NCI-H2171 treated with DMSO at 0.1 percent for 48 hours (cell line): ENCODE measurements around the gene DNAH5.
"Not testable (repeated sequence)": the region's sequence is repeated elsewhere in the genome, so short reads cannot be mapped to it uniquely, and the experiment has no call there.

Source experiments
- DNase-seq: peaks from one replicate; lab custom pipeline; 2025; lab: John Stamatoyannopoulos, UW

DNAH5 gene

GRCh38 chr5:13944560-13945199 is at the start of gene DNAH5:
DNAH5 (minus strand) TSS chr5:13944688; CDS start chr5:13944438, 250 bp downstream.
- DNase-seq = no peak

DNA sequence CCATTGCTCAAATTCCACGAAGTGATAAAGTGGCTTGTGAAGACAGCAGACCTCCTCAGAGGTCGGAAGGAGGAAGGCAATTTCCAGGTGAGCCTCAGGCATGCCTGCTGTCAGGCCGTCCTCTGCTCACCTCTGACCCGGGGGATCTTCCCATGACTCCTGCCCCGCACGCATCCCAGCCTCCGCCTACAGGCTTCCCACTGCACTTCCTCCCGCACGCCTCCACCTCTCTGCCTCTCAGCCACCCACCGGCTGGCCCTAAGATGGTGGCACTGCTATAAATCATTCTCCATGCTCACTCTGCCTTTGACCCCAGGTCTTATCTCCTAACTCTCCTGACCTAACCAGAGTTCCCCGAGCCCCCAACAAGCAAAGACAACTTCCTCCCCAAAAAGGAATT is 49.4 kb upstream of the DNAH5 start:
- DNase-seq = no peak

DNA sequence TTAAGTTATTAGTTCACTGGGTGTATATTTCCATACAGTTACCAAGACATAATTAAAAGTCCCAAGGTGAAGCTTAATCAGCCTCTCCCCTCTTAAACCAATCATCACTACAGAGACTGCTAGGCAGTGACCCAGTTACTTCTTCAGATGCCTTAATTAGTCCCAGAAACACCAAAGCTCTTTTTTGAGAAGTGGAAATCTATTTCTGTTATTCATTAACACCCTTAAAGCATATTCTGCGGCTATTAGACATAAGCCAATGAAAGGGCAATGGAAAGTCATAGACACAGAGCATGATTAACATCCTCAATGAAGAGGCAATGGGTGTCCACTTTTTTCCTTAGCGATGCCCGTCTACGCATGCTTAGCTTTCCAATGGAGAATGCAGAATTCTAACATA is 48.3 kb upstream of the DNAH5 start:
- no peak for DNase-seq

DNA sequence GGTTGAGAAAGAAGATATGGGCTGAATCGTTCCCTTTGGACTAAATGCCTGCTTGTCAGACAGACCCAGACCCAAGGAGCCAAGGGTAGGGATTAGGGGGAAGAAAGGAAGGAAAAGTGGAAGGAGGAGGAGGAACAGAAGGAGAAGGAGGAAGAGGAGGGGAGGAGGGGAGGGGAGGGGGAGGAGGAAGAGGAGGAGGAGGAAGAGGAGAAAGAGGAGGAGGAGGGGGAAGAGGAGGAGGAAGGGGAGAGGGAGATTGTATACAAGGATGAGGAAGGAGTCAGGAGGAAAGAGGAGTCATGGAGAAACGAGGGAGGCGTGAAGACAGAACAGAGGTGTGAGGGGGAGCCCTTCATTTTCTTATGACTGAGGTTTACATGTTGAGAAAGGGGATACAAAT is 46.9 kb upstream of the DNAH5 start:
- DNase-seq = no peak

DNA sequence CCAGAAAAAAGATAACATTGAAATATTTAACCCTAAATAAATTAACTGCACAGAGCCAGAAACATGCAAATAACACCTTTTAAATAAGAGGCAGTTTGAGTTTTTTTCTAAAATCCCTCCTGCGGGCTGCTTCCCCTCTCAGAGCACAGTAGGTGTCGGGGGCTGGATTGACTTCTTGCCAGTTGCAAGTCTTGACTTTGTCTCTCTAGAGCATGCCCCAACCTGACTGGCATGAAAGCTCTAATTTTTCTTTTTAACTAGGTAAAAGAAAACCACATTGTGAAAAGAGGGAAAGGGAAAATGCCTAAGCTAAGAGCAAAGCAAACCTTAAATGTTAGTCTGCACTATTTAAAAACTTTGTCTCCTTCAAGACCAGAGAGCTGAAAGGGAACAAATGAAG is 46.4 kb upstream of the DNAH5 start:
- DNase-seq = peak; percentile 27

- no peak for DNase-seq
Observed at GRCh38 chr5:13989832-13990231, 45.3 kb upstream of the DNAH5 start.

DNA sequence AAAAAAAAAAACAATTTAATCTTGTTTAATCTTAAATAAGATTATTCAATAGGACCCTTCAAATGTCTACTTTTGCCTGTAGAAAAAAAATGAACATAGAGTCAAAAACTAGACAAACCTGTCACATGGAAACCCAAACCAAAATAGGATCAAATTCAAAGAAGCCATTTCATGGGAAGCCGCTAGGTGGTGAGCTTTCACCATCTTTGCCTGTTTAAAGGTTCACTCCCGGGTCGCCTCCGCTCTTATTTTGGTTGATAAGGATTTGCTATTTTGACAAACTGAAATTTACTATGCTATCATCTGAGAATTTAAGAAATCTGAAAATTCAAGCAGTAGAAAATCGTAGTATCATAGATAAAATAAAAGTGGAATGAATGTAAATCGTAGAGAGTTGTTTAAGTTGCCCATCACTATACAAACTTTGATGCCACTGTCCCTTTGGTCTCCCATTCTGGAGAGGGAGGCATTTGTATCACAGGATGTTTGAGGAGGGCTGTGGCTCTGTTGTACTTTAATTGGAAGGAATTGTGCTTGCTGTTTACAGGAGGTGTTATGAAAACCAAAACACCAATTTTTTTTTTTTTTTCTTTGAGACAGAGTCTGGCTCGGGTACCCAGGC is 43.5 kb upstream of the DNAH5 start:
- DNase-seq = peak; percentile 86

DNA sequence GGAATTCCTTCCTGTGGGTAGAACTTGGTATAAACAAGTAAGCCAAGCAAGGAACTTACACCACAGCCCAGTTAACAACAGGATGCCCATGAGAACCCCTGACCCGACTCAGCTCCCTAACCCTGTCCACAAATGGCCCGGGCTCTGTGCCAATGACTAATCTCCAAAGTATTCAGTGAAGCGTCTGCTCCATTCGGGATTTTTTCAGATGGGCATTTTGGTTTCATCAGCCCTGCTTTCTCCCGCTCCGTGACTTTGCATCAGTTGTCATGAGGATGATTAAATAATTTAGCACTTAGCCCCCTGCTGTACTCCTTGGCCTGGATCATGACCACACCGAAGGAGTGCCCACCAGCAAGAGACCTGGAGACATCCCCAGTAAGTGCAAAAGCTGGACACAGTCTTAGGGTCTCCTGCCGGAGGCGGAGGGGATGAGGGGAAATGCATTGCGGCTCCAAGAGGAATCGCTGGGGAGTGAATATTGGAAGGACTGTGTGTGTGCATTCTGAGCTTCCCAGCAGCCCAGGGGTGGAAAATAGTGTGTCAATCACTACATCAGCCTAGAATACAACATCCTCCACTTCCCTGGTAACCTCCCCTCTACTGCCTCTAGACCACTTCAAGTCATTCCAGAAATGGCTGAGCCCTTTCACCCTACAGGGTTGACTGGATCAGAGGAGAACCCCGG is 41.4 kb upstream of the DNAH5 start:
- DNase-seq = no peak

- not testable (repeated sequence) for DNase-seq
Observed at GRCh38 chr5:13984888-13985287, 40.4 kb upstream of the DNAH5 start.

GRCh38 chr5:13976867-13977830 is 32.7 kb upstream of the DNAH5 start:
- peak; percentile 73 for DNase-seq

DNA sequence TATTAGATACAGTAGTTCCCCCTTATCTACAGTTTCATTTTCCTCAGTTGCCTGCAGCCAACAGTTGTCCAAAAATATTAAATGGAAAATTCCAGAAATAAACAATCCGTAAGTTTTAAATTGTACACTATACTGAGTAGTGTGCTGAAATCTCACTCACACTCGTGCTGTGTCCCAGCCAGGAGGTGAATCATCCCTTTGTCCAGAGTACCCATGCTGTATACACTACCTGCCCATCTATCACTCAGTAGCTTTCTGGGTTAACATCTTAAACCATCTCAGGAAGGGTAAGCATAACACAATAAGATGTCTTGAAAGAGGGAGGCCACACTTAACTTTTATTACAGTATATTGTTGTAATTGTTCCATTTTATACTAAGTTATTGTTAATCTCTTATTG is 31.7 kb upstream of the DNAH5 start:
- DNase-seq = no peak

DNA sequence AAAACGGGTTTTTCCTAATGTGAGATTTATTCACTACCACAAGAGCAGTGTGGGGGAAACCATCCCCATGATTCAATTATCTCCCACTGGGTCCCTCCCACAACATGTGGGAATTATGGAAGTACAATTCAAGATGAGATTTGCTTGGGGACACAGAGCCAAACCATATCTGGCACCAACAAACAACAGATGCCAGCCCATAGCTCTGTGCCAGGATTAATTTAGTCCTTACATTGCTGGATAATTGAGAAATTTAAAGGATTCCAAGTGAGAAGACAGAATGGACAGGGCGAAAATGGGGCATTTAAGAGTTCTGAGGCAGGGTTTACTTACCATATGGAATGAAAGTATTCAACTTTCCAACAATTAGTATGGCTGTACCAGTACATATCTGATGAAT is 30.8 kb upstream of the DNAH5 start:
- no peak for DNase-seq

DNA sequence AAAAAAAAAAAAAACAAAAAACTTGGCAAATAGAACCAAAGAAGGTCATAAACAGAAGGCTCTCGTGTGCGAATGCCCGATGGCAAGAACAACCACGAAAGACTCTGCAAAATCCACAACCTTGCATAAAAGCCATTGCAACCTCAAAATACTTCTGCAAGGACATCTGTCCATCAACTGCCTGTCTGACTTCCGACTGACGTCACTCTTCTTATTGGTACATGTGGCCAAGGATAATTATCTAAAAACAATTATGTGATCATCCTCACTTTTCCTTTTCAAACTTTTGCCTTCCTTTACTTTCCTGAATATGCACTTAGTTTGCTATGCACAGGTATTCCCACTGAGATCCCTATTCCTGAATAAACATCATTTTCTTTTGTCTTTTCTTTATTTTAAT is 29.2 kb upstream of the DNAH5 start:
- no peak for DNase-seq

DNA sequence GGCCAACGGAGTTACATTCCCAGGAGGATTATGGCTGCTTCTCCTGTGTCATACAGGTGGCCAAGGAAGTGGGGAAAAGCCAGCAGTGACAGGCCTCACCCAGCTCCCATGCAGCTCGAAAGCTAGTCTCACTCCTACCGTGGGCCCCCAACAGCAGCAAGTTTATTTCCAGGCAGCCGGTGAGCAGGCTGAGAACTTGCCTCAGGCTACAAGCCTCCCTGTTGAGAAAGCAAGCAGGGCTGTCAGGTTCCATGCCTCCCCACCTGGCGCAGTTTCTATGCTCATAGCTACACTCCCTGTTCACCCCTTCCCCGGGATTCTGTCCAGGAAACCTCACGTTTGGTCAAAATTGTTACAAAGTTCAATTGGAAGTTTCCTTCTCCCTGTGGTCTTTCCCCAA is 27.5 kb upstream of the DNAH5 start:
- no peak for DNase-seq

- DNase-seq = peak; percentile 91
Observed at GRCh38 chr5:13957032-13957645, 12.7 kb upstream of the DNAH5 start.

GRCh38 chr5:13956471-13956870 is 12.0 kb upstream of the DNAH5 start:
- DNase-seq = no peak

- DNase-seq = no peak
Observed at GRCh38 chr5:13955896-13956295, 11.4 kb upstream of the DNAH5 start.

DNA sequence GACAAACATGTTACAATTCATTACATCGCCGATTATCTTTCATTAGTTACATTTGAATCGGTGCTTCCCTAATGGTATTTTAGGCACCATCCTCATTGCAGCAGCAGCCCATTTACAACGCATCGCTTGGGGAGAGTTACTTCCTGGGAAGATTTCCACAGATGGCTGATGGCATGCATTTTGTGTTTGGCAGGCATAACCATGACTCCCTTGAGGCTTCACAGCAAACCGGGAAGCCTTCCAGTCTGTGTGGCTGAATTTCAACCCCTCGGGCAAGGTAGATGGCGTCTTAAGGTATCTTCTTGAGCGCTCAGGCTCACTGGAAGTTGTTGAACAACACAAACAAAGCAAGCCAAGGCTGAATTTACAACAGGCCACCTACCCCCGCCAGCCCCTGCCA is 1.6 kb upstream of the DNAH5 start:
- peak; percentile 81 for DNase-seq

GRCh38 chr5:13945271-13945670 is 783 bp upstream of the DNAH5 start:
- no peak for DNase-seq

DNA sequence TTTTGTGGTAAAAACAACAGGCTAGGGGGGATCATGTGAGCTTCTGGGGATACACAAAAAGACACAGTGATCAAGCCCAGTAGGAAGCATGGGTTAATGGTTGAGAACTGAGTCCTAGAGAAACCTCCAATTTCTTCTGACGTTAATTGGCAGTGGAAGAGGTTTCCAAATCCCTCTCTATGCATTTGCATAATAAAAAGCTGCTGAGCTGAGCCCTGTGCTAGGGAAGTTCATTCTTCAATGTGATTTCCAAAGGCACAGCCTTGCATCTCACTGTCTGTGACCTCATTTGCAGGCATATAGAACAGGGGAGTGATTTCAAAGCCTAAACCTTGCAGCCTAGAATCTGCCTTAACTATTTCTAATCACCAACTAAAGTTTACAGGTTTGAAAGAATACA is 812 bp downstream of the DNAH5 start:
- no peak for DNase-seq

GRCh38 chr5:13941468-13941867 is 3.0 kb downstream of the DNAH5 start:
- DNase-seq = no peak

DNA sequence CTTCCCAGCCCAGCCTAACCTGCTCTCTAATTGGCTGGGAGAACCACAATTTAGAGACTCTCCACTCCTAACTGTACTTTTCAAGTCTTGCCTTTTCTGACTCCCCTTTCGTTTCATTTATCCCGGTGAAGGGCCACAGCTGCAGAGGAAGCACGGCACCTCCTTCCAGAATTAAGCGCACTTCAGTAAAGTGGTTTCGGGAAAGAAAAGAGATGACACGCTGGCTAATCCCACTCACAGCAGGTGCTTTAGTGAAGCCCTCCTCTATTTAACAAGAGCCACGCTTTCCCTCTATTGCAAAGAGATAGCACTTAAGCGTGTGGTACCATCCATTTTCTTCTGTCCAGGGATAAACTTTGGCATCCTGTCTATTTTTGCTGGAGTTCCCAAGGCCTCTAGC is 4.8 kb downstream of the DNAH5 start:
- no peak for DNase-seq
